Hepatocyte (in vitro differentiated cells): ENCODE measurements around the gene BICDL1.

Source experiments
- CTCF ChIP-seq: fragments of 200-600 bp; sonication (generic); IDR thresholded peaks from 2 replicates; pipeline ENCODE4 v1.5.1; 2016; ENCODE audit warnings: antibody characterized with exemption, mild to moderate bottlenecking; ENCODE audit not compliant: poor library complexity
- EZH2phosphoT487 ChIP-seq: fragments of 200-600 bp; sonication (generic); IDR thresholded peaks from one replicate; pipeline ENCODE4 v1.6.1; 2018; ENCODE audit warnings: antibody characterized with exemption, mild to moderate bottlenecking, low read depth, moderate library complexity; ENCODE audit not compliant: unreplicated experiment, severe bottlenecking

DNA sequence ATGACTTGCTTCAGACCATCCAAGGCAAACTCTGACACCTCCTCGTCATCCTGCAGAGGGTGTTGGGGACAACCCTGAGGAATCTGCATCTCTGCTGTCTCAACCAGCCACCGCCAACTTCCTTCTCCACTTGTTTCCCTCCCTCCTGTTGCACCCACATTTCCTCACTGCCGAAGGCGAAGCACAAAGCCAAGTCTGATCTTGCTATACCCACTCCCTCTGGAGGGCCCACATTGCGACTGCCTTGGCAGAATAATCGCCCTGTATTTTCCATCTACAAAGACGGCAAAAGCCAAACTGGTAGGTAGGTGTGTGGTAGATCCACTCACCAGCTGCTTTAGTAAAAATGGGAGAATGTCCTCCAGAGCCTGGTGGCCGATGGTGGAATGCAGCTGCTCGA is 149.3 kb downstream of the BICDL1 start:
- TF ChIP-seq CTCF (no peak), EZH2phosphoT487 (no peak)
